GM21381 (cell line): ENCODE data around the gene TOR4A.
A peak's percentile ranks its signal among the peaks of the same experiment; 100 is the strongest.

Experiments used
- ATAC-seq: cut with Tn5 transposase; IDR thresholded peaks from one replicate; pipeline ENCODE4 v1.9.1; 2021; ENCODE audit warnings: mild to moderate bottlenecking, moderate library complexity; ENCODE audit not compliant: unreplicated experiment

Gene TOR4A

GRCh38 chr9:137293482-137294090 is 16.1 kb downstream of the TOR4A start:
- no peak for ATAC-seq

GRCh38 chr9:137294091-137294680 is 16.7 kb downstream of the TOR4A start:
- no peak for ATAC-seq

- no peak for ATAC-seq
These were observed 17.2 kb downstream of the TOR4A start for GRCh38 chr9:137294681-137295237.

- ATAC-seq = peak; percentile 67
These were observed 17.8 kb downstream of the TOR4A start for GRCh38 chr9:137295238-137295811.

- ATAC-seq = peak; percentile 25
These were observed 18.5 kb downstream of the TOR4A start for GRCh38 chr9:137295849-137296669.

- no peak for ATAC-seq
These were observed 19.4 kb downstream of the TOR4A start for GRCh38 chr9:137296670-137297664.

- no peak for ATAC-seq
These were observed 20.4 kb downstream of the TOR4A start for GRCh38 chr9:137297966-137298365.

- no peak for ATAC-seq
These were observed 21.1 kb downstream of the TOR4A start for GRCh38 chr9:137298401-137299202.

- ATAC-seq = no peak
These were observed 21.7 kb downstream of the TOR4A start for GRCh38 chr9:137299203-137299565.

GRCh38 chr9:137299938-137300337 is 22.4 kb downstream of the TOR4A start:
- no peak for ATAC-seq

GRCh38 chr9:137300567-137301080 is 23.1 kb downstream of the TOR4A start:
- ATAC-seq = no peak

GRCh38 chr9:137301081-137301947 is 23.8 kb downstream of the TOR4A start:
- ATAC-seq = peak; percentile 6

- peak; percentile 69 for ATAC-seq
These were observed 24.6 kb downstream of the TOR4A start, which contains the start of gene NRARP for GRCh38 chr9:137302118-137302448. Gene NRARP (minus strand): TSS chr9:137302271. CDS start chr9:137301928, 343 bp downstream.

GRCh38 chr9:137302449-137303150 is 25.1 kb downstream of the TOR4A start:
- peak; percentile 36 for ATAC-seq

- no peak for ATAC-seq
These were observed 25.8 kb downstream of the TOR4A start for GRCh38 chr9:137303151-137303892.

GRCh38 chr9:137303893-137304382 is 26.4 kb downstream of the TOR4A start:
- no peak for ATAC-seq
